ENCODE data around the gene ALAD. TPM values are rescaled to one million over a fixed set of nuclear protein-coding genes. Genes with fewer than 3 reads are reported as not detected.

Gene ALAD
- total and polyA plus RNA-seq, 2 of the 8 experiments (the other 6 are each of a cell fraction or from before 2014, with no cell fraction given): 8.2 to 15.3 TPM

- Histone ChIP-seq H2AK5ac (ENCODE audit: low read depth, low read length) (no peak overlapping the region), H4K8ac (ENCODE audit: extremely low read depth, insufficient read depth, low read length) (no peak overlapping the region), H3K27ac (ENCODE audit: low read depth, low read length) (no peak overlapping the region), H3K9me3 (ENCODE audit: insufficient read depth in 2 of 2, low read depth in 1 of 2, low read length in 1 of 2) (no peaks in the 10 kb centered on the region), H4K20me1 (replicated peaks in 1 of 2; ENCODE audit: control insufficient read depth in 1 of 2, insufficient read depth in 2 of 2, low read length in 2 of 2) (no peaks in the 10 kb centered on the region), H2BK20ac (ENCODE audit: low read length) (no peak overlapping the region), H3K56ac (replicated peaks; ENCODE audit: insufficient read length, low read depth, low read length) (no peak overlapping the region), H4K5ac (ENCODE audit: insufficient read length, low read depth, low read length) (no peak overlapping the region), H3K36me3 (ENCODE audit: control insufficient read depth in 2 of 4, insufficient read depth in 4 of 4, low read length in 3 of 4) (no peaks in the 10 kb centered on the region), H3K27me3 (replicated peaks in 1 of 4; ENCODE audit: control insufficient read depth in 3 of 4, extremely low read depth in 1 of 4, insufficient read depth in 3 of 4, low read length in 3 of 4) (no peaks in the 10 kb centered on the region), H3K14ac (ENCODE audit: insufficient read length) (no peak overlapping the region), H3K4me1 (replicated peaks in 1 of 4; ENCODE audit: control insufficient read depth in 3 of 4, insufficient read depth in 4 of 4, low read length in 3 of 4) (no peaks in the 10 kb centered on the region; a peak in 1 of 7 replicates), H3K4me3 (ENCODE audit: extremely low read depth in 1 of 4, insufficient read depth in 2 of 4, low read depth in 3 of 4, low read length in 4 of 4) (no peak overlapping the region), H3K23ac (ENCODE audit: insufficient read length) (no peak overlapping the region), H3K9ac (replicated peaks in 1 of 4; ENCODE audit: extremely low read depth in 1 of 4, low read depth in 3 of 4, low read length in 3 of 4) (no peak overlapping the region), H3K23me2 (ENCODE audit: low read depth, low read length) (no peaks in the 10 kb centered on the region), H3K4me2 (ENCODE audit: insufficient read depth in 1 of 2, low read depth in 2 of 2, low read length in 2 of 2) (no peak overlapping the region), H3K79me2 (ENCODE audit: control insufficient read depth in 1 of 2, insufficient read depth in 2 of 2, low read length in 2 of 2) (no peaks in the 10 kb centered on the region), H3K79me1 (ENCODE audit: low read depth, low read length) (no peaks in the 10 kb centered on the region; the same call in 1 of the 2 replicates), H3K4ac (replicated peaks; ENCODE audit: insufficient read length, low read depth, low read length) (no peak overlapping the region), H2BK5ac (ENCODE audit: low read depth, low read length) (no peak overlapping the region), H2BK15ac (ENCODE audit: low read length) (no peak overlapping the region), H2BK120ac (replicated peaks; ENCODE audit: low read depth, low read length) (no peak overlapping the region), H2BK12ac (ENCODE audit: low read depth, low read length) (no peak overlapping the region), H3K18ac (ENCODE audit: extremely low read depth, low read length) (no peak overlapping the region), H4K91ac (replicated peaks; ENCODE audit: insufficient read length, low read length) (no peak overlapping the region), H2AFZ (ENCODE audit: low read length) (no peak overlapping the region)
- DNase-seq (ENCODE audit: low read depth in 1 of 2, low spot score in 2 of 2) (no peak), FAIRE-seq (no peak)
- TF ChIP-seq SIN3A (conservative IDR thresholded peaks at IDR 0.05 in 1 of 2, IDR thresholded peaks at IDR 0.05 in 1 of 2; ENCODE audit: low read depth in 1 of 2, low read length in 2 of 2) (no peak), KDM1A (IDR thresholded peaks at IDR 0.05; ENCODE audit: borderline replicate concordance, low read length) (no peak), ATF3 (IDR thresholded peaks at IDR 0.05; ENCODE audit: insufficient read depth, low read depth, low read length) (no peak), BCL11A (IDR thresholded peaks at IDR 0.05; ENCODE audit: low read depth in 2 of 2, low read length in 2 of 2) (no peak), JUND (IDR thresholded peaks at IDR 0.05; ENCODE audit: low read length) (no peak)
- 90% methylated on average over 1 of the region's 1 CpG; no CpG with 5 or more reads in 1 of the 2 experiments for WGBS, 2 experiments (ENCODE audit: extremely low coverage in 1 of 2, insufficient coverage in 1 of 2, insufficient read length in 1 of 2, insufficient replicate concordance in 2 of 2, low coverage in 1 of 2, low lambda C conversion rate in 2 of 2, missing lambda C conversion rate in 1 of 2)
- ChIA-PET CTCF (ENCODE audit: partially characterized antibody) (interaction anchor here (0.6 to 1.8 kb wide), 3 partner anchors 8 to 540 kb away, joined by 3 to 5 read pairs (median 3); no protein-coding TSS in a partner anchor), POLR2A (ENCODE audit: partially characterized antibody) (no interaction called here)
Measured at GRCh38 chr9:113364951-113365350, 36.1 kb downstream of the ALAD start.

Data from H1 (cell line).